Neuronal stem cell (in vitro differentiated cells): Measurements from ENCODE around the gene NKIRAS2.

Experiments
- DNase-seq: peaks from one replicate; pipeline ENCODE4 v3.0.0-alpha.2; 2013; ENCODE audit warnings: low spot score
- H2AFZ ChIP-seq: one replicate; pipeline ENCODE4 v1.6.1; 2013; ENCODE audit warnings: mild to moderate bottlenecking, low read length, inconsistent platforms
- H2AK5ac ChIP-seq: 2 replicates; pipeline ENCODE4 v1.6.1; 2013; ENCODE audit warnings: low read depth, mild to moderate bottlenecking, inconsistent platforms, low read length, moderate library complexity, mixed read lengths
- H2BK120ac ChIP-seq: 2 replicates; pipeline ENCODE4 v1.6.1; 2013; ENCODE audit warnings: low read depth, mild to moderate bottlenecking, inconsistent platforms, low read length, moderate library complexity, mixed read lengths
- H2BK12ac ChIP-seq: one replicate; pipeline ENCODE4 v1.6.1; 2013; ENCODE audit warnings: low read length, inconsistent platforms
- H2BK15ac ChIP-seq: 2 replicates; pipeline ENCODE4 v1.6.1; 2013; ENCODE audit warnings: mild to moderate bottlenecking, low read length, inconsistent platforms, mixed read lengths
- H2BK5ac ChIP-seq: one replicate; pipeline ENCODE4 v1.6.1; 2013; ENCODE audit warnings: inconsistent platforms, mild to moderate bottlenecking, low read length, moderate library complexity
- H3K14ac ChIP-seq: one replicate; pipeline ENCODE4 v1.6.1; 2013; ENCODE audit warnings: low read length, inconsistent platforms
- H3K18ac ChIP-seq: 2 replicates; pipeline ENCODE4 v1.6.1; 2013; ENCODE audit warnings: low read length, inconsistent platforms
- H3K23ac ChIP-seq: 2 replicates; pipeline ENCODE4 v1.6.1; 2013; ENCODE audit warnings: low read depth, mild to moderate bottlenecking, mixed read lengths, low read length, inconsistent platforms; ENCODE audit not compliant: poor library complexity
- H3K27ac ChIP-seq: replicated peaks from 3 replicates; pipeline ENCODE4 v1.5.1; 2013; ENCODE audit warnings: low read length, inconsistent platforms
- H3K27me3 ChIP-seq, 3 experiments: 2 replicates each; pipeline ENCODE4 v1.6.1; 2013; ENCODE audit warnings: low read length in 3 of 3, mild to moderate bottlenecking in 2 of 3, inconsistent platforms in 1 of 3, low read depth in 1 of 3, mixed read lengths in 1 of 3, moderate library complexity in 1 of 3; ENCODE audit not compliant: control insufficient read depth in 3 of 3, insufficient read depth in 3 of 3
- H3K36me3 ChIP-seq, 2 donors: replicated peaks in 1 of 2; 2 replicates each; pipeline ENCODE4 v1.6.1; 2013; ENCODE audit warnings: low read length in 2 of 2; ENCODE audit not compliant: control insufficient read depth in 2 of 2, insufficient read depth in 2 of 2
- H3K4ac ChIP-seq: 2 replicates; pipeline ENCODE4 v1.6.1; 2013; ENCODE audit warnings: inconsistent platforms, mild to moderate bottlenecking, low read length, moderate library complexity
- H3K4me1 ChIP-seq, 2 donors: 1 replicate in 1 of 2; 2 replicates in 1 of 2; pipeline ENCODE4 v1.6.1; 2013; ENCODE audit warnings: low read length in 2 of 2, low read depth in 1 of 2; ENCODE audit not compliant: control insufficient read depth in 2 of 2, insufficient read depth in 1 of 2
- H3K4me2 ChIP-seq: one replicate; pipeline ENCODE4 v1.6.1; 2013; ENCODE audit warnings: mild to moderate bottlenecking, low read length, inconsistent platforms; ENCODE audit not compliant: insufficient read depth, poor library complexity, severe bottlenecking
- H3K4me3 ChIP-seq, 2 donors: 2 replicates each; pipeline ENCODE4 v1.5.1; 2013; ENCODE audit warnings: low read length in 2 of 2, mild to moderate bottlenecking in 2 of 2, inconsistent platforms in 1 of 2, moderate library complexity in 1 of 2
- H3K79me1 ChIP-seq: one replicate; pipeline ENCODE4 v1.6.1; 2013; ENCODE audit warnings: low read depth, mild to moderate bottlenecking, inconsistent platforms, low read length, moderate library complexity
- H3K9ac ChIP-seq: one replicate; pipeline ENCODE4 v1.6.1; 2013; ENCODE audit warnings: mild to moderate bottlenecking, low read depth, low read length, inconsistent platforms; ENCODE audit not compliant: poor library complexity
- H3K9me3 ChIP-seq, 2 donors: replicated peaks in 1 of 2; 2 replicates each; pipeline versions ENCODE3 to v1.6.1; 2013; ENCODE audit warnings: low read length in 2 of 2, mild to moderate bottlenecking in 2 of 2, inconsistent platforms in 1 of 2, low read depth in 1 of 2, mixed read lengths in 1 of 2, moderate library complexity in 1 of 2; ENCODE audit not compliant: control insufficient read depth in 2 of 2, insufficient read depth in 1 of 2
- H4K8ac ChIP-seq: one replicate; pipeline ENCODE4 v1.6.1; 2013; ENCODE audit warnings: low read depth, mild to moderate bottlenecking, inconsistent platforms, low read length, moderate library complexity
- H4K91ac ChIP-seq: one replicate; pipeline ENCODE4 v1.6.1; 2013; ENCODE audit warnings: low read length, low read depth, mild to moderate bottlenecking, inconsistent platforms; ENCODE audit not compliant: poor library complexity
- WGBS, 2 donors: extraction: QIAGEN DNeasy Blood & Tissue Kit; methylation state at CpG; one replicate each; pipeline ENCODE4 v1.1.7; 2013; ENCODE audit warnings: missing lambda C conversion rate in 2 of 2, mixed read lengths in 1 of 2; ENCODE audit not compliant: insufficient read length in 2 of 2, insufficient replicate concordance in 1 of 2; ENCODE audit errors: extremely low coverage in 2 of 2; 5-methylcytosine and 5-hydroxymethylcytosine counted together

NKIRAS2 gene

DNA sequence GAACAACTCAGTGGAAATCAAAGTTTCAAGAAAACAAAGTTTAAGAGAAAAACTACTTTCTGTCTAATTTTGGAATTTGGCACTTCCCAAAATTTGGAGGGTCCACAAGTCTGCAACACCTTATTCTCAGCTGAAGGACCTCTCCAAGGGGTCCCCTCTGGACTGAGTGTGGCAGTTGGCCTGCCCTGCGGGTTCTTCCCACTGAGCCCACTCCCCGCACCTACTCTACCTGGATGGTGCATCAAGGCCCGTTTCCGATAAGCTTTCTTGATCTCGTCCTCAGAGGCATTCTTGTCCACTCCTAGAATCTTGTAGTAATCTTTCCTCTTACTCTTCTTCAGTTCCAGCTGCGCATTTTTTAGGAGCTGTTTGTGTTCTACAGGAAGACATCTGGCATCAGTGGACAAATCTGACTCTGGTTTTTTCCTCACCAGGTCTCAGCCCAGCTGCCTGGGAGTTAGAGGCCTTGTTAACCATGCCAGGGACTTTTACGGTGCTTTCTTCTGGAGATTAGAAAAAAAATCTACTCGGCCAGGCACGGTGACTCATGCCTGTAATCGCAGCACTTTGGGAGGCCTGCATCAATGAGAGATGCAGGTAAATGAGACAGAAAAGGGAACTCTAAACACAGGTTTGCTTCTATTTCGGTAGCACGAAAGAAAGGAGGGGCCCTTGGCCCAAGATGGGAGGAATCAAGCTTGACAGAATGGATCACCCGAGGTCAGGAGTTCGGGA lies 37.7 kb upstream of the NKIRAS2 start:
- H3K27ac ChIP-seq, result no peak overlapping the region
- H3K4me2 ChIP-seq, result no peak overlapping the region
- no peak overlapping the region for H3K4ac ChIP-seq
- no peak overlapping the region for H3K9ac ChIP-seq
- no peak overlapping the region for H3K4me3 ChIP-seq
- no peaks in the 10 kb centered on the region for H3K27me3 ChIP-seq
- peaks cover 44 to 95% of the 10 kb centered on the region in 2 donors for H3K36me3 ChIP-seq
- no peak overlapping the region for H4K8ac ChIP-seq
- H3K4me1 ChIP-seq, result no peaks in the 10 kb centered on the region
- peaks cover 1% of the 10 kb centered on the region for H3K79me1 ChIP-seq
- WGBS, 2 donors, result no CpG with 5 or more reads among the region's 14 CpGs
- no peak overlapping the region for H2BK120ac ChIP-seq
- H3K14ac ChIP-seq, result no peak overlapping the region
- no peak overlapping the region for H2BK12ac ChIP-seq
- no peak overlapping the region for H2BK15ac ChIP-seq
- no peak for DNase-seq
- H2AFZ ChIP-seq, result no peak overlapping the region
- no peak overlapping the region for H2AK5ac ChIP-seq
- no peak overlapping the region for H2BK5ac ChIP-seq
- H3K18ac ChIP-seq, result no peak overlapping the region
- H3K23ac ChIP-seq, result no peak overlapping the region
- no peaks in the 10 kb centered on the region for H3K9me3 ChIP-seq
- no peak overlapping the region for H4K91ac ChIP-seq

DNA sequence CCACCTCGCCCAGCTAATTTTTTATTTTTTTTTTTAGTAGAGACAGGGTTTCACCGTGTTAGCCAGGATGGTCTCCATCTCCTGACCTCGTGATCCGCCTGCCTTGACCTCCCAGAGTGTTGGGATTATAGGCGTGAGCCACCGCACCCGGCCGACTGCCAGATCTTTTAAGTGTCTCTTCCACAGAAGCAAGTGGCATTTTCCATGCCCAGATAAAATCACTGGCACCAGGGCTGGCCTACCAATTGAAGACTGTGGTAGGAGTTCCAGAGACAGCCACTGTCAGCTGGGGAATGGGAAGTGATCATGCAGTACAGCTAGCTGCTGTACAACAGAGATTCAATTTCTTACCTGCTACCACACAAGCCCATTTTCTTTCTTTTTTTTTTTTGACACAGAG lies 35.4 kb upstream of the NKIRAS2 start:
- Histone ChIP-seq H2BK5ac (no peak overlapping the region), H2BK12ac (no peak overlapping the region), H4K8ac (no peak overlapping the region), H2BK120ac (no peak overlapping the region), H2AFZ (no peak overlapping the region), H3K18ac (no peak overlapping the region), H3K14ac (no peak overlapping the region), H3K4me2 (no peak overlapping the region), H3K27me3 (no peaks in the 10 kb centered on the region), H3K4ac (no peak overlapping the region), H3K4me1 (no peaks in the 10 kb centered on the region), H3K27ac (no peak overlapping the region), H2AK5ac (no peak overlapping the region), H3K4me3 (no peak overlapping the region), H2BK15ac (no peak overlapping the region), H3K9me3 (no peaks in the 10 kb centered on the region), H3K36me3 (peaks cover 48 to 97% of the 10 kb centered on the region in 2 donors), H3K9ac (no peak overlapping the region), H3K23ac (no peak overlapping the region), H4K91ac (no peak overlapping the region), H3K79me1 (peaks cover 1% of the 10 kb centered on the region)
- no peak for DNase-seq
- WGBS, 2 donors, result no CpG with 5 or more reads among the region's 8 CpGs

DNA sequence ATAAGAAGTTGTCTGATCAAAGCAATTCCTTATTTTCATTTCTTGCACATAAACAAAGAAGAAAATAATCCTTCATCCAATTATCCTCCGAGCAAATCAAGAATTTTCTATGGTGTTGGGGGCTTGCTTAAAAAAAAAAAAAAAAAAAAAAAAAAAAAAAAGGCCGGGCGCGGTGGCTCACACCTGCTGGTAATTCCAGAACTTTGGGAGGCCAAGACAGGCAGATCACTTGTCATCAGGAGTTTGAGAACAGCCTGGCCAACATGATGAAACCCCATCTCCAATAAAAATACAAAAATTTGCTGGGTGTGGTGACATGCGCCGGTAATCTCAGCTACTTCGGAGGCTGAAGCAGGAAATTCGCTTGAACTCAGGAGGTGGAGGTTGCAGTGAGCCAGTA lies 34.0 kb upstream of the NKIRAS2 start:
- Histone ChIP-seq H2BK15ac (no peak overlapping the region), H2BK120ac (no peak overlapping the region), H3K23ac (no peak overlapping the region), H2AK5ac (no peak overlapping the region), H3K27me3 (no peaks in the 10 kb centered on the region), H4K8ac (no peak overlapping the region), H3K4me3 (no peak overlapping the region), H3K18ac (no peak overlapping the region), H3K4me2 (no peak overlapping the region), H3K4ac (no peak overlapping the region), H2BK5ac (no peak overlapping the region), H3K36me3 (peaks cover 48 to 99% of the 10 kb centered on the region in 2 donors), H3K27ac (no peak overlapping the region), H4K91ac (no peak overlapping the region), H2AFZ (no peak overlapping the region), H2BK12ac (no peak overlapping the region), H3K4me1 (no peaks in the 10 kb centered on the region), H3K9ac (no peak overlapping the region), H3K14ac (no peak overlapping the region), H3K9me3 (no peaks in the 10 kb centered on the region), H3K79me1 (peaks cover 1% of the 10 kb centered on the region)
- no peak for DNase-seq
- whole genome bisulfite sequencing, 2 donors, result no CpG with 5 or more reads among the region's 8 CpGs

DNA sequence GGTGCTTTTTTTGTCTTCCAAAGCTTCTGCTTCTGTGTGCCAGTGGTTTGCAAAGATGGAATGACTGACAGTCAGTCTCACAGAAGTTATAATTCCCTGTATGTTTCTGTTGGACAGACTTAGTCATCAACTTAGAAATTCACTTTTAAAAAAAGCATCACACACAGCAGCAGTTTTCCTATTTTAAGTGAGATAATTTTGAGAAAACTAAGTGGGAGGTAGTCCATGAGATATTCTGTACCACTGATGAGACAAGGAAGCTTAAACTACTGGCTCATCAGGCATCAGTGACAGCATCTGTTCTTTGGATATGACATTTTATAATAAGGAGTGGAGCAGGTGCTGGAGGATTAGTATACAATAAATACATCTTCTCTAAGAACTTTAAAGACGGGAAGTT lies 33.3 kb upstream of the NKIRAS2 start:
- Histone ChIP-seq H2AFZ (no peak overlapping the region), H3K18ac (no peak overlapping the region), H4K91ac (no peak overlapping the region), H4K8ac (no peak overlapping the region), H3K4me1 (no peaks in the 10 kb centered on the region), H2BK5ac (no peak overlapping the region), H2BK12ac (no peak overlapping the region), H3K79me1 (peaks cover 1% of the 10 kb centered on the region), H2BK15ac (no peak overlapping the region), H3K4me3 (no peak overlapping the region), H2BK120ac (no peak overlapping the region), H3K14ac (no peak overlapping the region), H2AK5ac (no peak overlapping the region), H3K9ac (no peak overlapping the region), H3K4me2 (no peak overlapping the region), H3K27me3 (no peaks in the 10 kb centered on the region), H3K9me3 (no peaks in the 10 kb centered on the region), H3K36me3 (peaks cover 46 to 99% of the 10 kb centered on the region in 2 donors), H3K4ac (no peak overlapping the region), H3K23ac (no peak overlapping the region), H3K27ac (no peak overlapping the region)
- WGBS, 2 donors, result no CpG with 5 or more reads among the region's 1 CpG
- DNase-seq, result no peak
